ENCODE data around the gene POFUT1. TPM values are rescaled to one million over a fixed set of nuclear protein-coding genes. Genes with fewer than 3 reads are reported as not detected.
A peak's percentile ranks its signal among the peaks of the same experiment; 100 is the strongest.
"Not testable (repeated sequence)": the region's sequence is repeated elsewhere in the genome, so short reads cannot be mapped to it uniquely, and the experiment has no call there.

The POFUT1 gene
- total RNA-seq, 1 experiment from 2014 or later: 59.5 TPM

GRCh38 chr20:32189123-32189410, 18.6 kb upstream of the POFUT1 start:
- no peak for DNase-seq (ENCODE audit: low spot score)

GRCh38 chr20:32189691-32190615, 17.7 kb upstream of the POFUT1 start:
- DNase-seq (ENCODE audit: low spot score): no peak

- no peak for DNase-seq (ENCODE audit: low spot score)
Measured at GRCh38 chr20:32190616-32191415, 16.9 kb upstream of the POFUT1 start.

GRCh38 chr20:32191422-32191821, 16.3 kb upstream of the POFUT1 start:
- no peak for DNase-seq (ENCODE audit: low spot score)

GRCh38 chr20:32191873-32192272, 15.8 kb upstream of the POFUT1 start:
- DNase-seq (ENCODE audit: low spot score): no peak

- DNase-seq (ENCODE audit: low spot score): no peak
Measured at GRCh38 chr20:32192698-32193097, 15.0 kb upstream of the POFUT1 start.

- not testable (repeated sequence) for DNase-seq (ENCODE audit: low spot score)
Measured at GRCh38 chr20:32193336-32193735, 14.3 kb upstream of the POFUT1 start.

GRCh38 chr20:32193996-32194395, 13.7 kb upstream of the POFUT1 start:
- DNase-seq (ENCODE audit: low spot score): no peak

- no peak for DNase-seq (ENCODE audit: low spot score)
Measured at GRCh38 chr20:32195581-32195980, 12.1 kb upstream of the POFUT1 start.

GRCh38 chr20:32196613-32197012, 11.1 kb upstream of the POFUT1 start:
- DNase-seq (ENCODE audit: low spot score): not testable (repeated sequence)

- DNase-seq (ENCODE audit: low spot score): not testable (repeated sequence)
Measured at GRCh38 chr20:32197136-32197535, 10.5 kb upstream of the POFUT1 start.

GRCh38 chr20:32199006-32199405, 8.7 kb upstream of the POFUT1 start:
- no peak for DNase-seq (ENCODE audit: low spot score)

GRCh38 chr20:32201296-32201976, 6.2 kb upstream of the POFUT1 start:
- peak; percentile 26 for DNase-seq (ENCODE audit: low spot score)

GRCh38 chr20:32201977-32202363, 5.7 kb upstream of the POFUT1 start:
- DNase-seq (ENCODE audit: low spot score): no peak

- DNase-seq (ENCODE audit: low spot score): no peak
Measured at GRCh38 chr20:32203356-32204204, 4.1 kb upstream of the POFUT1 start.

GRCh38 chr20:32204205-32205109, 3.2 kb upstream of the POFUT1 start:
- DNase-seq (ENCODE audit: low spot score): no peak

GRCh38 chr20:32205110-32205842, 2.4 kb upstream of the POFUT1 start:
- no peak for DNase-seq (ENCODE audit: low spot score)

GRCh38 chr20:32205843-32206759, 1.6 kb upstream of the POFUT1 start:
- no peak for DNase-seq (ENCODE audit: low spot score)

All from A172 (cell line).